SK-N-SH (cell line): ENCODE data around the gene RUFY3.

Source experiments
- CHD2 ChIP-seq: fragments of 150-350 bp; IDR thresholded peaks from 2 replicates; pipeline ENCODE4 v1.6.1; 2018; ENCODE audit warnings: low read length; ENCODE audit not compliant: partially characterized antibody
- CTCF ChIP-seq: fragments of 200-600 bp; sonication (generic); IDR thresholded peaks from 2 replicates; pipeline ENCODE4 v1.6.1; 2017; ENCODE audit warnings: antibody characterized with exemption, mild to moderate bottlenecking, moderate library complexity
- EP300 ChIP-seq, 2 experiments: IDR thresholded peaks; 2 replicates each; pipeline versions ENCODE4 v1.4.0 to v1.6.1; 2012; ENCODE audit warnings: borderline replicate concordance in 1 of 2, low read depth in 1 of 2, low read length in 1 of 2
- FOSL2 ChIP-seq: IDR thresholded peaks from 2 replicates; pipeline ENCODE4 v1.4.0; 2012; ENCODE audit warnings: low read depth, mild to moderate bottlenecking, moderate library complexity, borderline replicate concordance
- FOXM1 ChIP-seq: IDR thresholded peaks from 2 replicates; pipeline ENCODE4 v1.4.0; 2012; ENCODE audit warnings: low read depth, mild to moderate bottlenecking
- GABPA ChIP-seq: IDR thresholded peaks from 2 replicates; pipeline ENCODE4 v1.4.0; 2012; ENCODE audit warnings: low read depth, mild to moderate bottlenecking
- MAX ChIP-seq: IDR thresholded peaks from 2 replicates; pipeline ENCODE4 v1.4.0; 2012; ENCODE audit warnings: low read depth
- MXI1 ChIP-seq: IDR thresholded peaks from 2 replicates; pipeline ENCODE4 v1.6.1; 2012; ENCODE audit warnings: mild to moderate bottlenecking, low read depth, low read length, improper control_type of control experiment
- NRF1 ChIP-seq: IDR thresholded peaks from 2 replicates; pipeline ENCODE4 v1.6.1; 2012; ENCODE audit warnings: low read depth, mild to moderate bottlenecking, low read length
- PBX3 ChIP-seq: IDR thresholded peaks from 2 replicates; pipeline ENCODE4; 2012
- POLR2AphosphoS5 ChIP-seq: IDR thresholded peaks from 2 replicates; pipeline ENCODE4 v1.6.1; 2012; ENCODE audit warnings: low read depth, low read length
- RFX5 ChIP-seq: IDR thresholded peaks from 2 replicates; pipeline ENCODE4 v1.6.1; 2012; ENCODE audit warnings: mild to moderate bottlenecking, improper control_type of control experiment, low read length
- TAF1 ChIP-seq: IDR thresholded peaks from 2 replicates; pipeline ENCODE4 v1.6.1; 2012; ENCODE audit warnings: low read depth, mild to moderate bottlenecking, low read length, moderate library complexity, borderline replicate concordance
- USF2 ChIP-seq: fragments of 150-350 bp; IDR thresholded peaks from 2 replicates; pipeline ENCODE4 v1.6.1; 2017; ENCODE audit warnings: antibody characterized with exemption, low read length, low read depth, borderline replicate concordance

- TF ChIP-seq CTCF (no peak), MAX (no peak), PBX3 (no peak), POLR2AphosphoS5 (no peak), GABPA (no peak), USF2 (no peak), RFX5 (no peak), CHD2 (no peak), FOXM1 (no peak), MXI1 (no peak), FOSL2 (no peak), EP300 (IDR thresholded peaks at IDR 0.05; ENCODE audit: borderline replicate concordance in 1 of 2, low read depth in 1 of 2, low read length in 1 of 2) (no peak), NRF1 (no peak), TAF1 (no peak)
Observed at GRCh38 chr4:70831293-70831692, 109.5 kb downstream of the RUFY3 start.
